Endometrial microvascular endothelial cells (primary cell): ENCODE measurements around the gene SEMA6C. TPM values are rescaled to one million over a fixed set of nuclear protein-coding genes. Genes with fewer than 3 reads are reported as not detected.
"Not testable (repeated sequence)": the region's sequence is repeated elsewhere in the genome, so short reads cannot be mapped to it uniquely, and the experiment has no call there.

ENCODE experiments used
- in situ Hi-C: cut with HindIII; loops from 2 replicates; pipeline ENCODE4 v1.10.0; 2017; ENCODE audit warnings: low sequenced_read_pairs, low pct_unique_long_range_greater_than_20kb; ENCODE audit errors: inconsistent ontology term
- total RNA-seq: library from RNA; depleted of rRNA; stranded (reverse); fragments of >200 nt; gene quantifications from one replicate; pipeline ENCODE4 v1.2.3, GENCODE V29; 2015; ENCODE audit errors: inconsistent ontology term

The SEMA6C gene
- total RNA-seq, 1 donor from 2014 or later = 51.7 TPM

DNA sequence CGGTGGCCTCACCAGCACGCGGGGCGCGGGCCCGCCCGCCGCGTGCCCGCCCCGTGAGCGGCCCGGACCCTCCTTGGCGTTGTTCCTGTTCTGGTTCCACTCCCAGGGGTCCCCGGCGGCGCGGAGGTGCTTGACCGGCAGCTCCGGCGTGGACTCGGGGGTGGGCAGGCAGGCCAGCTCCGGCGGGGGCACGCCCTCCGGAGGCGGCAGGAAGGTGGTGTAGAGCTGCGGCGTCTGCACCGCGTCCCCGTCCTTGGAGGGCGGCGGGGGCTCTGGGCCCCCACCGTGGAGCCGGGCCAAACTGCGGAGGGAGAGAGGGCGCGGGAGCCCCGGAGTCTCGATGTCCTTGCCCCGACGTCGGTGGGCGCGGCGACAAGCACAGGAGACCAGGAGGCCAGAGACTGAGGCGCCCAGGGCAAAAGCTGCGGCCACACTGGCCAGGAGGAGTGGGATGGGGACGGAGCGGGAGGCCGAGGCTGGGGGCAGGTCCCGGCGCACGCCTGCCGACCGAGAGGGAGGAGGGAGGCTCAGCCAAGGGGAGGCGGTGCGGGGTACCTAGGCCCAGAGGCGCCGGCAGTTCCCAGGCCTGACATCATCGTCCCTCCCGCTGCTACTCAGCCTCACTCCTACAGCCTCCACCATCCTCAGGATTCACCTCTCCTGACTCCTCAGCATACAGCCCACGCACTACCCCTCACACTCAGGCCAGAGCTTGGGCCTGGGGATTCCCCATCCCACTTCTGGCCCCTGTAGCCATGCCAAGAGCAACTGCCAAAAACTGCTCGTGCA, 13.2 kb downstream of the SEMA6C start:
- in situ Hi-C loops = no loop called here

DNA sequence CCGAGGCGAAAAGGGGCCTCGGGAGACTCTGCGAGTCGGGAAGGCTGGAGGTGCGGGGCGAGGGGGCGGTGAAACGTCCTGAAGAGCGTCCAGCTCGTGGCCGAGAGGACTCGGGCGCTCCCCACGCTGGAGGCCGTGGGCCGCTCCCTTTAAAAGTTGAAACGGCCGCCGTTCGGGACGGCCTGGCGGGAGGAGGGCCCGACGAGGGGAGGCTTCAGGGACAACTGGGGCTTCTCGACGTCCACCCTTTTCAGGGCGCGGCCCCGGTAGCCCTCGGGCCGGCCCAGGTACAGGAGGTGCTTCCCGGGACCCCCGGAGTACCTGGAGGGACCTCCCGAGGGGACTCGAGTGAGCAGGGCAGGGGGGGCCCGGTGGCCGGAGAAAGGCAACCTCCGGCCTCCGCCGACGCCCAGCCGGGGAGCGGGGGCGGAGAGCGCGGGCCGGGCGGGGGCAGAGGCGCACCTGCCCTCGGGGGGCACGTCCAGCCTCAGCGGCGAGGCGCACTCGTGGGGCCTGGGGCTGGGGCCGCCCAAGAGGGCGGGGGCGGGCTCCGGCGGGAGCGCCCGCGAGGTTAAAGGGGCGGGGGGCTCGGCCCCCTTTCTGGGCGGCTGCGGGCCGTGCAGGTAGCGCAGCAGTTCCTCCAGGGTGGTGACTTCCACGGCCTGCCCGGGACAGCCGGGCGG, 14.0 kb downstream of the SEMA6C start:
- in situ Hi-C loops = no loop called here

DNA sequence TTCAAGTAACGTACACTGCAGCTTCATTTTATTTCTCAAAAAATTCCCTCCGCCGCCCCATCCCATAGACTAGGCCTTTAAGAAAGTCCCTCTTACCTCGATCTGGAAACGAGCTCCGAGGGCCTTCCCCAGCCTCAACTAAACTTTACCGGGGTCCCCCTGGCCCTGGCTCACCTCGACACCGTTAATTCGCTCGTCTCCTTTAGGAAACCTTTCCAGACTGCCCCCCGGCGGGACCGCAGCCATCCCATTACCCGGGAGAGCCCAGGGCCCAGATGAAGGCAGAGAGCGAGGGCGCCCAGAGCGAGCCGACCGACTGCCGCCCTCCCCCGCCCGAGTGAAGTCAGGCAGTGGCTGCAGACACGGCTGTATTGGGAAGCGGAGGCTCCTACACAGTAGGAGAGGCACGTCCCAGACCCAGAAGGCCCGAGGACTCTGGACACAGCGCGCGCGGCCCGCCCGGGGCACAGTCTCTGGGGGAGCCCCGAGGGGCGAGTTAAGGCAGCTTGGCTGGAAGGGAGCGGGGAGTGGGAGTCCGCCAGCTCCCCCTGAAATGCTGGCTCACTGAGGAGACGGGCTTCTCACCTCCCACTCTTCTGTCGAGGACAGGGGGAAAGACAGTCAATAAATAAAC, 14.6 kb downstream of the SEMA6C start:
- in situ Hi-C loops = no loop called here

DNA sequence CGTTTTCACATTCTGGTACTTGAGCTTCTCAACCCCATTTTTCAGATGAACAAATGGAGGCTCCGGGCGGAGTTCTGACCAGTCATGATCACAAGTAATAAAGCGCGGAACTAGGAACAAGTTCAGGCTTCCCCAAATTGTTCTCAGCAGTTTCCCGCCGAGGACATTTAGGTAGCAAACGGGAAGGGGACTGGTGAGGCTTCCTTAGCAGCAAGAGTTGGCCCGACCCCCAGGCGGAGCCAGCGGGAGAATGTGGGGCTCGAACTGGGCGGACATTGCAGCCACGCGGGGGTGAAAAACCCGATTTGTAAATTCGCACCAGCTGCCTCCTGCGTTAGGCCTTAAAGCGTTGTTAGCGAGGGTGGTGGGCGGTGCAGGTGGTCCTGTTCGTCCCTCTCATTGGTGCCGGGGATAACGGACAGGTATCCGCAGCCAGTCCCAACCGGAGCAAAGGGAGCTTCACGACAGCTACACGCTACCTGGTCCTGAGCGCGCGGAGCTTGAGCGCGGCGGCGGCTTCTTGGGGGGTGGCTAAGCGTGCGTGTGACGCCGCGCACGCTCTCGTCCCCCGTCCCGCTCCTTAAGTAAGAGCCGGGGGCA, 15.3 kb downstream of the SEMA6C start:
- in situ Hi-C loops = no loop called here

- in situ Hi-C loops = no loop called here
These were observed 17.6 kb downstream of the SEMA6C start for GRCh38 chr1:151128800-151129199.

- in situ Hi-C loops = no loop called here
These were observed 21.5 kb downstream of the SEMA6C start for GRCh38 chr1:151124763-151125403.

GRCh38 chr1:151113877-151114276, 32.6 kb downstream of the SEMA6C start:
- in situ Hi-C loops = no loop called here

DNA sequence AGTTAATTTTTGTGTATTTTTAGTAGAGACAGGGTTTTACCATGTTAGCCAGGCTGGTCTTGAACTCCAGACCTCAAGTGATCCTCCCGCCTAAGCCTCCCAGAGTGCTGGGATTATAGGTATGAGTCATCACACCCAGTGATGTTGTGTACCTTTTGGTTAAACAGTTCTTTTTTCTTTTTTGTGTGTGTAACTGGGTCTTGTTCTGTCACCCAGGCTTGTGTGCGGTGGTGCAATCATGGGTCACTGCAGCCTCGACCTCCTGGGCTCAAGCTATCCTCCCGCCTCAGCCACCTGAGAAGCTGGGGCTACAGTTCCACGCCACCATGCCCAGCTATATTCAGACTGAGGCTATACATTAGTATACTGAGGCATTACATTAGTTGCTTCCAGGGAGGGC, 38.1 kb downstream of the SEMA6C start:
- in situ Hi-C loops = no loop called here

GRCh38 chr1:151106894-151107293, 39.5 kb downstream of the SEMA6C start:
- in situ Hi-C loops = no loop called here

GRCh38 chr1:151104630-151105029, 41.8 kb downstream of the SEMA6C start:
- in situ Hi-C loops = no loop called here

GRCh38 chr1:151098126-151098525, 48.3 kb downstream of the SEMA6C start:
- in situ Hi-C loops = no loop called here

DNA sequence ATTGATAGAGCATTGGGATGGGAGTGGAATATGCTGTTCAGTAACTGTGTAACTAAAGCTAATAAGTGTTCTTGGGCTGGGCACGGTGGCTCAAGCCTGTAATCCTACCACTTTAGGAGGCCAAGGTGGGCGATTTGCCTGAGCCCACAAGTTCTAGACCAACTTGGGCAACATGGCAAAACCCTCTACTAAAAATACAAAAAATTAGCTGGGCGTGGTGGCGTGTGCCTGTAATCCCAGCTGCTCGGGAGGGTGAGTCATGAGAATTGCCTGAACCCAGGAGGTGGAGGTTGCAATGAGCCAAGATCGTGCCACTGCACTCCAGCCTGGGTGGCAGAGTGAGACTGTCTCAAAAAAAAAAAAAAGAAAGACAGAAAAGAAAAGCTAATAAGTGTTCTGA, 49.0 kb downstream of the SEMA6C start:
- in situ Hi-C loops = not testable (repeated sequence)

DNA sequence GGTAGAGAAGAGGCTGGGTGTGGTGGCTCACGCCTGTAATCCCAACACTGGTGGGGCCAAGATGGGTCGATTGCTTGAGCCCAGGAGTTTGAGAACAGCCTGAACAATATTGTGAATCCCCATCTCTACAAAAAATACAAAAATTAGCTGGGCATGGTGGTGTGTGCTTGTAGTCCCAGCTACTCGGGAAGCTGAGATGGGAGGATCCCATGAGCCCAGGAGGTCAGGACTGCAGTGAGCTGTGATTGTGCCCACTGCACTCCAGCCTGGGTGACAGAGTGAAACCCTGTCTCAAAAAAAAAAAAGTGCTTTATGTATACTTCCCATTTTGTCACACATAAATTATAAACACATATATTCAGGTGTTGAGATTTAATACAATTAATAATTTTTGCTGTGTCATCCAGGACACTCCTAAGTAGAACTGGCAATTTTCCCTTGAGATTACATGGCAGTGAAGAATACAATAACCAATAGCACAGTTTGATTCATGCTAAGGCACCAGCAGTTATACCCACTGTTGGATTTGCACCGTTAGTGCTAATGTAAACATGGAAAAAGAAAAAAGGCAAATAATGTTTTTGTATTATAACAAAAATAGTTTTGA, 60.4 kb downstream of the SEMA6C start:
- in situ Hi-C loops = no loop called here

Other genes with a start within 250 kb of the SEMA6C start
- 31.9 TPM for gene SETDB1, start 220.3 kb downstream of the SEMA6C start, total RNA-seq
- 144 TPM for gene CERS2, start 171.8 kb downstream of the SEMA6C start, total RNA-seq
- gene ANXA9, start 164.3 kb downstream of the SEMA6C start, total RNA-seq = not detected
- 9.4 TPM for gene MINDY1, start 139.7 kb downstream of the SEMA6C start, total RNA-seq
- 6.3 TPM for gene PRUNE1, start 138.2 kb downstream of the SEMA6C start, total RNA-seq
- not detected for gene BNIPL, start 110.0 kb downstream of the SEMA6C start, total RNA-seq
- gene C1orf56, start 98.9 kb downstream of the SEMA6C start, total RNA-seq = 4.6 TPM
- gene CDC42SE1, start 87.0 kb downstream of the SEMA6C start, total RNA-seq = 75.7 TPM
- 14.2 TPM for gene MLLT11, start 86.2 kb downstream of the SEMA6C start, total RNA-seq
- 14.4 TPM for gene GABPB2, start 75.9 kb downstream of the SEMA6C start, total RNA-seq
- 0.37 TPM for gene TNFAIP8L2, start 10.0 kb upstream of the SEMA6C start, total RNA-seq
- gene LYSMD1, start 19.3 kb upstream of the SEMA6C start, total RNA-seq = 2.5 TPM
- 34.4 TPM for gene SCNM1, start 19.5 kb upstream of the SEMA6C start, total RNA-seq
- not detected for gene TMOD4, start 29.4 kb upstream of the SEMA6C start, total RNA-seq
- 69.4 TPM for gene VPS72, start 43.6 kb upstream of the SEMA6C start, total RNA-seq
- gene PIP5K1A, start 51.9 kb upstream of the SEMA6C start, total RNA-seq = 50.7 TPM
- 163 TPM for gene PSMD4, start 108.1 kb upstream of the SEMA6C start, total RNA-seq
- gene ZNF687, start 135.7 kb upstream of the SEMA6C start, total RNA-seq = 13.5 TPM
- 49.6 TPM for gene PI4KB, start 180.8 kb upstream of the SEMA6C start, total RNA-seq
- 64.3 TPM for gene RFX5, start 200.6 kb upstream of the SEMA6C start, total RNA-seq
- gene SELENBP1, start 226.1 kb upstream of the SEMA6C start, total RNA-seq = 12.7 TPM